ENCODE data around the gene CXCL11.
A peak's percentile ranks its signal among the peaks of the same experiment; 100 is the strongest.
"Not testable (repeated sequence)": the region's sequence is repeated elsewhere in the genome, so short reads cannot be mapped to it uniquely, and the experiment has no call there.

Gene CXCL11

GRCh38 chr4:76044686-76045085 is 8.8 kb upstream of the CXCL11 start:
- intact Hi-C loops (cut with DNase I); DNase-seq: not testable (repeated sequence)

- intact Hi-C loops (cut with DNase I), result not testable (repeated sequence)
- DNase-seq, result peak in 1 of 10 donors; percentile 70
Measured at GRCh38 chr4:76043306-76043705, 7.4 kb upstream of the CXCL11 start.

- DNase-seq; intact Hi-C loops (cut with DNase I): not testable (repeated sequence)
Measured at GRCh38 chr4:76042241-76042998, 6.5 kb upstream of the CXCL11 start.

- intact Hi-C loops (cut with DNase I), result no loop called here
Measured at GRCh38 chr4:76036855-76037254, 985 bp upstream of the CXCL11 start.

GRCh38 chr4:76035141-76035540 is 729 bp downstream of the CXCL11 start:
- DNase-seq, result no peak
- intact Hi-C loops (cut with DNase I), result no loop called here

More at GRCh38 chr4:76036855-76037254, 985 bp upstream of the CXCL11 start:
- no peak for DNase-seq

- intact Hi-C loops (cut with DNase I), result no loop called here
- DNase-seq, result no peak
Measured at GRCh38 chr4:76029300-76029699, 6.6 kb downstream of the CXCL11 start.

- DNase-seq, result no peak
- intact Hi-C loops (cut with DNase I), result no loop called here
Measured at GRCh38 chr4:76028350-76028765, 7.5 kb downstream of the CXCL11 start.

- intact Hi-C loops (cut with DNase I), result no loop called here
- no peak for DNase-seq
Measured at GRCh38 chr4:76024065-76024464, 11.8 kb downstream of the CXCL11 start.

GRCh38 chr4:76023389-76023788 is 12.5 kb downstream of the CXCL11 start, which contains the start of gene CXCL10:
Gene CXCL10, minus strand, starts transcription at chr4:76023497. Its CDS starts 66 bp downstream, at chr4:76023431.
- intact Hi-C loops (cut with DNase I), result no loop called here

GRCh38 chr4:76022677-76023076 is 13.2 kb downstream of the CXCL11 start:
- intact Hi-C loops (cut with DNase I), result no loop called here
- DNase-seq, result no peak

More at GRCh38 chr4:76023389-76023788, 12.5 kb downstream of the CXCL11 start, which contains the start of gene CXCL10:
- DNase-seq, result no peak

- intact Hi-C loops (cut with DNase I), result no loop called here
- no peak for DNase-seq
Measured at GRCh38 chr4:76022031-76022430, 13.8 kb downstream of the CXCL11 start.

GRCh38 chr4:76017056-76017686 is 18.7 kb downstream of the CXCL11 start:
- intact Hi-C loops (cut with DNase I), result no loop called here

GRCh38 chr4:76016393-76016792 is 19.5 kb downstream of the CXCL11 start:
- intact Hi-C loops (cut with DNase I), result no loop called here
- DNase-seq, result peak in 4 of 10 donors; percentile 28 to 83 (median 60)

More at GRCh38 chr4:76017056-76017686, 18.7 kb downstream of the CXCL11 start:
- no peak for DNase-seq

- intact Hi-C loops (cut with DNase I), result no loop called here
- DNase-seq, result no peak
Measured at GRCh38 chr4:76013540-76013939, 22.3 kb downstream of the CXCL11 start.

GRCh38 chr4:76012388-76012801 is 23.5 kb downstream of the CXCL11 start:
- intact Hi-C loops (cut with DNase I), result no loop called here
- DNase-seq, result no peak

GRCh38 chr4:76011700-76012387 is 24.0 kb downstream of the CXCL11 start:
- intact Hi-C loops (cut with DNase I), result no loop called here
- peak in 2 of 10 donors; percentile 8 to 36 for DNase-seq

GRCh38 chr4:76011018-76011670 is 24.7 kb downstream of the CXCL11 start:
- intact Hi-C loops (cut with DNase I), result no loop called here
- peak in 1 of 10 donors; percentile 67 for DNase-seq

GRCh38 chr4:76010576-76010975 is 25.3 kb downstream of the CXCL11 start:
- DNase-seq, result no peak
- intact Hi-C loops (cut with DNase I), result no loop called here

- intact Hi-C loops (cut with DNase I), result no loop called here
- DNase-seq, result no peak
Measured at GRCh38 chr4:76009311-76009710, 26.6 kb downstream of the CXCL11 start.

GRCh38 chr4:76007089-76007862 is 28.6 kb downstream of the CXCL11 start, which contains the start of gene CXCL9:
Gene CXCL9, minus strand, starts transcription at chr4:76007509. Its CDS starts 60 bp downstream, at chr4:76007449.
- no peak for DNase-seq
- intact Hi-C loops (cut with DNase I), result no loop called here

Data from posterior cingulate gyrus (tissue), 11 donors.